ENCODE measurements around the gene SH2D5.
A peak's percentile ranks its signal among the peaks of the same experiment; 100 is the strongest.

The SH2D5 gene

DNA sequence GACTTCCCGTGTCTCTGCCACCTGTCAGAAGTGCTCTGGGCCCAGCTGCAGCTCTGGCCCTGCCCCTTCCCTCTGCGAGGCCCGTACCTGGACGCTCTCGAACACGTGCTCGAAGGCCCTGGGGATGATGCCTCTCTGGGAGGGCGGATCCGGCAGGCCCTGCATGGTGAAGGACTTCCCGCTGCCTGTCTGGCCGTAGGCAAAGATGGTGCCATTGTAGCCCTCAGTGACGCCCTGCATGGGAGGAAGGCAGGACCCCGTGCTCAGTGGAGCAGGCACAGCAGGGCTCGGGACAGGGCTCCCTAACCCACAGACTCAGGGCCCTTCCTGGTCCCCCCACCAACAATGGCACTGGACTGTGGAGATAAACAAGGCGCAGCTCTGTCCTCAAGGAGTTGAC, 17.1 kb downstream of the SH2D5 start:
- DNase-seq (ENCODE audit: low read depth) = no peak
- no peak for TF ChIP-seq CTCF (IDR thresholded peaks at IDR 0.05; ENCODE audit: low read depth, low read length, missing control alignments)
- H3K4me3 ChIP-seq (ENCODE audit: low read depth, low read length) = no peak overlapping the region
- in situ Hi-C loops (cut with HindIII; ENCODE audit: low sequenced_read_pairs) = no loop called here

DNA sequence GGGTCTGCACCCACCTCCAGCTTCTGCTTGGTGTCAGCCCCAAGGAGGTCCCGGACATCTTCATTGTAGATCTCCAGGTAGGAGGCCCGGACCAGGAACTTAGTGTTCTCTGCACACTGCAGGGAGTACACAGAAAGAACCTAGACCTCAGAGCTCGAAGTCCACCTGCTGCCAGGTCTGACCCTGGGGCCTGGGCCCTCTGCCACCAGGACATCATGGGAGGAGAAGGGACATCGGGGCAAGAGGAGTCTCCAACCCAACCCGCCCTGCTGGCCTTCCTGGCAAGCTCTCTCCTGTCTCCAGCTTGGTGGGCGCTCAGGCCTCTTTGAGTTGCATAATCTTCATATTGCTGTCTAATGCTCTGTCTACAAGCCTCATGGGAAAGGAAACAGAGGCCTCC, 19.1 kb downstream of the SH2D5 start:
- no peak overlapping the region for H3K4me3 ChIP-seq (ENCODE audit: low read depth, low read length)
- no peak for TF ChIP-seq CTCF (IDR thresholded peaks at IDR 0.05; ENCODE audit: low read depth, low read length, missing control alignments)
- DNase-seq (ENCODE audit: low read depth) = no peak
- in situ Hi-C loops (cut with HindIII; ENCODE audit: low sequenced_read_pairs) = no loop called here

GRCh38 chr1:20712215-20712577, 20.3 kb downstream of the SH2D5 start:
- no peak for TF ChIP-seq CTCF (IDR thresholded peaks at IDR 0.05; ENCODE audit: low read depth, low read length, missing control alignments)
- no peak for DNase-seq (ENCODE audit: low read depth)
- no peak overlapping the region for H3K4me3 ChIP-seq (ENCODE audit: low read depth, low read length)
- in situ Hi-C loops (cut with HindIII; ENCODE audit: low sequenced_read_pairs) = no loop called here

DNA sequence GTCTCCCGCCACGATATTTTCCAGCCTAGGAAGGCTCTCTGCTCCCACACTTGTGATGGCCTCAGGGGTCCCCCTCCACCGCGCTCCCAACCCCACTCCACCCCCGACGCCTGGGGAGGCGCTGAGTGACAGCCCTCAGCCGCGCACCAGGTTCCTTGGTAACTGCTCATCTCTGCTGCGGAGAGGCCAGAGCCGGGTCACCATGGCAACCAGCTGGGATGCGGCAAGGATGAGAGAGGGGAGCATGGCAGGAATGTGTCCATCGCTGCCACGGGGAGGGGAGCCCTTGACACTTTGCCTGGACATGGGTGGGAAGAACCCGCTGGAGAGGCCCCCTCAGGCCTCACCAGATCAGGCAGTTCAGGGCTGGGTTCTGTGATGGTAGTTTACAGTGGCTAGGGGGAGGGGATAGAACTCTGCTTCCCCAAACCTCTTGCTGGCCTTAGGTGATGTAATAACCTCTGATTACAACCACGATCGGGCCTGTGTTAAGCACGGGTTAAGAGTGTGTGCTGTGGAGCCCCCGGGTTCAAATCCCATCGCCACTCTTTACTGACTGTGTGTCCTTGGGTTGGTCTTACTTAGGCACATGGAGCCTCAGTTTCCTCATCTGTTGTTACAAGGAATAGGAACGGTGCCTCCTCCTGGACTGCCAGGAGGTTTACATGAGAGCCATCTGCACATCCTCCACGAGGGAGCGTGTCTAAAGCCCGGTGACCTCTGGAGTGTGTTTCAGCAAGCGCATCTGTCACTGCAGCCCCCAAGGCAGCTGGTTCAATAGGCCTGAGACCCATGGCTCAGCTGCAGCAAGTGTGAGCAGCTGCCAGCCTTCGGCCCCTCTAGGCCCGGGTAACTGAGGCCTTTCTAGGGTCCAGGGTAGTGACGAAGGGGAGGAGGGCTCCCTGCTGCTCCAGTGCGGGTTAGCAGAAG, 21.0 kb downstream of the SH2D5 start:
- no peak overlapping the region for H3K4me3 ChIP-seq (ENCODE audit: low read depth, low read length)
- no peak for DNase-seq (ENCODE audit: low read depth)
- peak; percentile 4 for TF ChIP-seq CTCF (IDR thresholded peaks at IDR 0.05; ENCODE audit: low read depth, low read length, missing control alignments)
- in situ Hi-C loops (cut with HindIII; ENCODE audit: low sequenced_read_pairs) = no loop called here

- in situ Hi-C loops (cut with HindIII; ENCODE audit: low sequenced_read_pairs) = no loop called here
- no peak overlapping the region for H3K4me3 ChIP-seq (ENCODE audit: low read depth, low read length)
- DNase-seq (ENCODE audit: low read depth) = no peak
- TF ChIP-seq CTCF (IDR thresholded peaks at IDR 0.05; ENCODE audit: low read depth, low read length, missing control alignments) = no peak
Measured at GRCh38 chr1:20710469-20711284, 21.8 kb downstream of the SH2D5 start.

DNA sequence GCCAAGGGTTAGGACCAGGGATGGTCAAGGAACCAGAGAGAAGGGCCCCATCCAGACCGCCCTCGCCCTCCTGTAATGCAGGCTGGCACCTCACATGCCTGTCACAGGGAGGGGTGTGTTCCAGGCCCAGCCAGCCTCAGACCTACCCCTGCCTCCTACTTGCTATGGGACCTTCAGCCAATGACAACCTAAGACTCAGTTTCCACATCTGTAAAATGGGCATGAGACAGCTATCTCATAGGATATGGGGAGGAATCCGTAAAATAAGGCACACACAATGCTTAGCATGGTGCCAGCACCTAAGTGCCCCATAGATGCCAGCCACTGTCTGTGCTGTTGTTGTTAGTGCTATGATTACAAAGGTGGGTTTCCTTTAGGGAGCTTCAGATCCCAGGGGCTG, 22.6 kb downstream of the SH2D5 start:
- no peak for DNase-seq (ENCODE audit: low read depth)
- in situ Hi-C loops (cut with HindIII; ENCODE audit: low sequenced_read_pairs) = no loop called here
- TF ChIP-seq CTCF (IDR thresholded peaks at IDR 0.05; ENCODE audit: low read depth, low read length, missing control alignments) = no peak
- no peak overlapping the region for H3K4me3 ChIP-seq (ENCODE audit: low read depth, low read length)
